Right lobe of liver (tissue), 6 donors: ENCODE data around the gene HIPK1. TPM values are rescaled to one million over a fixed set of nuclear protein-coding genes. Genes with fewer than 3 reads are reported as not detected.
A peak's percentile ranks its signal among the peaks of the same experiment; 100 is the strongest.

Experiments used
- ATAC-seq, 4 donors: fragments of 200-7000 bp; cut with Tn5 transposase; one replicate each; pipeline ENCODE4 v1.9.1; 2020; ENCODE audit warnings: mild to moderate bottlenecking in 4 of 4, moderate library complexity in 4 of 4
- DNase-seq, 3 donors: peaks; one replicate each; pipeline ENCODE4 v3.0.0-alpha.2; 2020
- H3K27ac ChIP-seq, 3 donors: fragments of 200-600 bp; one replicate each; pipeline ENCODE4 v1.8.0; 2022
- H3K27me3 ChIP-seq, 2 donors: fragments of 200-600 bp; one replicate each; pipeline ENCODE4 v1.8.0; 2022
- H3K36me3 ChIP-seq, 4 donors: fragments of 200-600 bp; sonication (generic) in 1 of 4; one replicate each; pipeline versions ENCODE4 v1.5.1 to v1.8.0; 2017 to 2022; ENCODE audit warnings: control low read depth in 1 of 4
- H3K4me1 ChIP-seq, 4 donors: fragments of 200-600 bp; sonication (generic) in 1 of 4; one replicate each; pipeline versions ENCODE4 v1.5.1 to v1.8.0; 2017 to 2022; ENCODE audit warnings: control low read depth in 1 of 4
- H3K4me3 ChIP-seq, 3 donors: fragments of 200-600 bp; one replicate each; pipeline ENCODE4 v1.8.0; 2022
- H3K9me3 ChIP-seq, 4 donors: fragments of 200-600 bp; sonication (generic) in 1 of 4; one replicate each; pipeline versions ENCODE4 v1.5.1 to v1.8.0; 2017 to 2022; ENCODE audit warnings: control low read depth in 1 of 4
- CTCF ChIP-seq, 4 donors: fragments of 200-600 bp in 3 of 4; fragments of 450-650 bp in 1 of 4; IDR thresholded peaks; one replicate each; pipeline versions ENCODE4 v1.5.1 to v1.8.0; 2016 to 2022; ENCODE audit warnings: antibody characterized with exemption in 4 of 4, mild to moderate bottlenecking in 2 of 4
- POLR2A ChIP-seq: fragments of 450-650 bp; IDR thresholded peaks from one replicate; pipeline ENCODE4 v1.6.1; 2017; ENCODE audit warnings: antibody characterized with exemption, mild to moderate bottlenecking
- WGBS: methylation state at CpG from one replicate; pipeline ENCODE4 v1.1.6; 2018; ENCODE audit warnings: low coverage, low lambda C conversion rate; ENCODE audit not compliant: insufficient coverage; ENCODE audit errors: missing lambda C conversion rate; 5-methylcytosine and 5-hydroxymethylcytosine counted together
- intact Hi-C, 2 donors: fragments of 100-400 bp; cut with DNase I; formaldehyde crosslinking; loops; one replicate each; pipeline versions ENCODE4 v1.11.2 to v1.14.1; 2022
- total RNA-seq, 6 experiments: library from RNA; depleted of rRNA in 2 of 6; stranded (reverse); fragments of >200 nt in 2 of 6; fragmentation: NEBNext Ultra II Directional in 3 of 6; extraction: Animal tissue kit (Norgen Biotek cat#: 25700) in 3 of 6; gene quantifications; one replicate each; pipeline versions ENCODE4 v1.1.0 to v1.2.4, GENCODE V29; 2016 to 2023
- donor health status: DM: no; HTN: yes; CAD: no.
- donor health status: DM: no; HTN: no; CAD: no.
- donor health status: DM: no; HTN: no; CAD: no.
- donor health status: DM: no; HTN: yes; CAD: no.
- donor health status: DM: no; HTN: yes; CAD: no.

The HIPK1 gene
- total RNA-seq, 6 experiments from 2014 or later, result 19.0 to 29.6 (median 23.5) TPM

- peaks cover 0 to 6% (median 0%) of the 10 kb centered on the region in 4 donors for H3K4me1 ChIP-seq
- intact Hi-C loops, result loop anchor here (5.0 to 10.0 kb wide), 3 partner anchors 149 to 304 kb away; no protein-coding TSS in a partner anchor
Observed at GRCh38 chr1:113983391-113983790, 54.3 kb downstream of the HIPK1 start.

GRCh38 chr1:113983826-113984225, 54.7 kb downstream of the HIPK1 start:
- intact Hi-C loops, result loop anchor here (5.0 to 10.0 kb wide), 3 partner anchors 148 to 303 kb away; no protein-coding TSS in a partner anchor

More at GRCh38 chr1:113983391-113983790, 54.3 kb downstream of the HIPK1 start:
- no peaks in the 10 kb centered on the region for H3K9me3 ChIP-seq
- no peaks in the 10 kb centered on the region for H3K27me3 ChIP-seq
- no peaks in the 10 kb centered on the region for H3K36me3 ChIP-seq
- no peak overlapping the region for H3K27ac ChIP-seq
- DNase-seq (no peak), ATAC-seq (no peak)
- no peak overlapping the region for H3K4me3 ChIP-seq
- WGBS, result 53% methylated on average over 5 of the region's 8 CpGs
- no peak for TF ChIP-seq CTCF (IDR thresholded peaks at IDR 0.05)
- no peak for TF ChIP-seq POLR2A

GRCh38 chr1:113984710-113985109, 55.6 kb downstream of the HIPK1 start:
- Histone ChIP-seq H3K27me3 (no peaks in the 10 kb centered on the region), H3K27ac (no peak overlapping the region), H3K36me3 (no peaks in the 10 kb centered on the region), H3K4me3 (no peak overlapping the region), H3K9me3 (no peaks in the 10 kb centered on the region), H3K4me1 (peaks cover 0 to 6% (median 0%) of the 10 kb centered on the region in 4 donors)
- intact Hi-C loops, result loop anchor here (5.0 to 10.0 kb wide), 3 partner anchors 148 to 303 kb away; no protein-coding TSS in a partner anchor
- no peak for TF ChIP-seq CTCF (IDR thresholded peaks at IDR 0.05)
- no peak for TF ChIP-seq POLR2A
- peak in 2 of 4 donors; percentile 19 to 24 for ATAC-seq
- DNase-seq, result no peak
- WGBS, result 32% methylated on average over 4 of the region's 4 CpGs

More at GRCh38 chr1:113983826-113984225, 54.7 kb downstream of the HIPK1 start:
- no peak overlapping the region for H3K4me3 ChIP-seq
- 75% methylated on average over 2 of the region's 7 CpGs for WGBS
- no peak for DNase-seq
- no peak overlapping the region for H3K27ac ChIP-seq
- ATAC-seq, result no peak
- H3K27me3 ChIP-seq, result no peaks in the 10 kb centered on the region
- TF ChIP-seq CTCF (IDR thresholded peaks at IDR 0.05) (no peak), POLR2A (no peak)
- H3K4me1 ChIP-seq, result peaks cover 0 to 6% (median 0%) of the 10 kb centered on the region in 4 donors
- H3K9me3 ChIP-seq, result no peaks in the 10 kb centered on the region
- no peaks in the 10 kb centered on the region for H3K36me3 ChIP-seq

GRCh38 chr1:113986802-113987201, 57.7 kb downstream of the HIPK1 start:
- ATAC-seq (no peak), DNase-seq (no peak)
- Histone ChIP-seq H3K27ac (no peak overlapping the region), H3K4me3 (no peak overlapping the region), H3K27me3 (no peaks in the 10 kb centered on the region), H3K4me1 (peaks cover 0 to 6% (median 0%) of the 10 kb centered on the region in 4 donors), H3K9me3 (no peaks in the 10 kb centered on the region), H3K36me3 (no peaks in the 10 kb centered on the region)
- TF ChIP-seq POLR2A, result no peak
- no peak for TF ChIP-seq CTCF (IDR thresholded peaks at IDR 0.05)
- 59% methylated on average over 4 of the region's 6 CpGs for WGBS
- intact Hi-C loops, result loop anchor here in 1 of 2 donors (10.0 kb wide), 1 partner anchor 298 kb away; no protein-coding TSS in a partner anchor
